Stimulated activated naive CD8-positive, alpha-beta T cell treated with anti-CD3 and anti-CD28 coated beads, Interleukin-15, Interleukin-2, amounts not matched to agents 100 U/mL and 50 U/mL, for 24 hours (primary cell): ENCODE results near the gene DNAI1.
"Not testable (repeated sequence)": the region's sequence is repeated elsewhere in the genome, so short reads cannot be mapped to it uniquely, and the experiment has no call there.

Source experiments
- ATAC-seq: fragments of 150-1000 bp; cut with Tn5 transposase; one replicate; pipeline ENCODE4 v1.10.0; 2021
- DNase-seq: peaks from one replicate; pipeline ENCODE4 v3.0.0; 2021

Gene DNAI1

GRCh38 chr9:34458013-34458958 lies at the start of gene DNAI1, which contains the start of gene FAM219A:
Gene DNAI1, plus strand, starts transcription at chr9:34458805. Its CDS starts 201 bp downstream, at chr9:34459006.
Gene FAM219A, minus strand, starts transcription at chr9:34458570. Its CDS starts 307 bp downstream, at chr9:34458263.
- ATAC-seq (peak; percentile 94), DNase-seq (peak; percentile 99)

- DNase-seq (no peak), ATAC-seq (no peak)
Observed at GRCh38 chr9:34409154-34409553, 49.5 kb upstream of the DNAI1 start.

GRCh38 chr9:34412336-34412735 lies 46.3 kb upstream of the DNAI1 start:
- no peak for DNase-seq

GRCh38 chr9:34413231-34413852 lies 45.3 kb upstream of the DNAI1 start:
- ATAC-seq: no peak
- peak; percentile 58 for DNase-seq

More at GRCh38 chr9:34412336-34412735, 46.3 kb upstream of the DNAI1 start:
- no peak for ATAC-seq

- DNase-seq (no peak), ATAC-seq (no peak)
Observed at GRCh38 chr9:34417734-34418133, 40.9 kb upstream of the DNAI1 start.

- DNase-seq (no peak), ATAC-seq (no peak)
Observed at GRCh38 chr9:34419716-34420504, 38.7 kb upstream of the DNAI1 start.

GRCh38 chr9:34426347-34427074 lies 32.1 kb upstream of the DNAI1 start:
- ATAC-seq: no peak

GRCh38 chr9:34428325-34428958 lies 30.2 kb upstream of the DNAI1 start:
- DNase-seq (no peak), ATAC-seq (no peak)

More at GRCh38 chr9:34426347-34427074, 32.1 kb upstream of the DNAI1 start:
- no peak for DNase-seq

GRCh38 chr9:34430843-34431437 lies 27.7 kb upstream of the DNAI1 start:
- ATAC-seq (no peak), DNase-seq (peak; percentile 15)

GRCh38 chr9:34431667-34432066 lies 26.9 kb upstream of the DNAI1 start:
- ATAC-seq (no peak), DNase-seq (no peak)

- ATAC-seq (peak; percentile 82), DNase-seq (peak; percentile 53)
Observed at GRCh38 chr9:34437006-34437925, 21.3 kb upstream of the DNAI1 start.

- not testable (repeated sequence) for ATAC-seq, DNase-seq
Observed at GRCh38 chr9:34437926-34438307, 20.7 kb upstream of the DNAI1 start.

- DNase-seq, ATAC-seq: not testable (repeated sequence)
Observed at GRCh38 chr9:34438465-34438864, 20.1 kb upstream of the DNAI1 start.

- no peak for DNase-seq
- no peak for ATAC-seq
Observed at GRCh38 chr9:34440017-34440416, 18.6 kb upstream of the DNAI1 start.

- no peak for DNase-seq
- no peak for ATAC-seq
Observed at GRCh38 chr9:34442770-34443169, 15.8 kb upstream of the DNAI1 start.

GRCh38 chr9:34443533-34443932 lies 15.1 kb upstream of the DNAI1 start:
- ATAC-seq (no peak), DNase-seq (no peak)

- no peak for DNase-seq
- ATAC-seq: no peak
Observed at GRCh38 chr9:34443976-34444375, 14.6 kb upstream of the DNAI1 start.

- DNase-seq: no peak
- no peak for ATAC-seq
Observed at GRCh38 chr9:34446468-34446891, 12.1 kb upstream of the DNAI1 start.

GRCh38 chr9:34446951-34447350 lies 11.7 kb upstream of the DNAI1 start:
- no peak for DNase-seq
- ATAC-seq: no peak

- DNase-seq: no peak
- ATAC-seq: no peak
Observed at GRCh38 chr9:34450644-34451043, 8.0 kb upstream of the DNAI1 start.
